HG03354 (cell line): ENCODE results near the gene OR6F1.
"Not testable (repeated sequence)": the region's sequence is repeated elsewhere in the genome, so short reads cannot be mapped to it uniquely, and the experiment has no call there.

Source experiments
- ATAC-seq: cut with Tn5 transposase; IDR thresholded peaks from one replicate; pipeline ENCODE4 v1.9.1; 2021; ENCODE audit warnings: mild to moderate bottlenecking; ENCODE audit not compliant: unreplicated experiment, poor library complexity, severe bottlenecking

OR6F1 gene

GRCh38 chr1:247716546-247716945 lies at the start of gene OR6F1:
Gene OR6F1 (minus strand): TSS chr1:247716646. CDS start chr1:247712755, 3,891 bp downstream.
- ATAC-seq: no peak

- ATAC-seq: no peak
Measured at GRCh38 chr1:247760456-247760855, 44.0 kb upstream of the OR6F1 start, which contains the start of gene OR1C1. Gene OR1C1 (minus strand): TSS chr1:247760556. CDS start chr1:247758406, 2,150 bp downstream.

- ATAC-seq: not testable (repeated sequence)
Measured at GRCh38 chr1:247754311-247754710, 37.9 kb upstream of the OR6F1 start.

GRCh38 chr1:247749870-247750269 lies 33.4 kb upstream of the OR6F1 start:
- no peak for ATAC-seq

- no peak for ATAC-seq
Measured at GRCh38 chr1:247748041-247748440, 31.6 kb upstream of the OR6F1 start, which contains the start of gene OR14A2. Gene OR14A2 (minus strand): TSS chr1:247748141.

- ATAC-seq: no peak
Measured at GRCh38 chr1:247747616-247748015, 31.2 kb upstream of the OR6F1 start.

- ATAC-seq: no peak
Measured at GRCh38 chr1:247746391-247746935, 30.0 kb upstream of the OR6F1 start.

- not testable (repeated sequence) for ATAC-seq
Measured at GRCh38 chr1:247742215-247742760, 25.8 kb upstream of the OR6F1 start.

GRCh38 chr1:247741756-247742155 lies 25.3 kb upstream of the OR6F1 start:
- no peak for ATAC-seq

GRCh38 chr1:247740721-247741120 lies 24.3 kb upstream of the OR6F1 start:
- no peak for ATAC-seq

- no peak for ATAC-seq
Measured at GRCh38 chr1:247738315-247738714, 21.9 kb upstream of the OR6F1 start, which contains the start of gene OR14K1. Gene OR14K1 (plus strand): TSS chr1:247738615. CDS start chr1:247738615, 0 bp downstream.

- ATAC-seq: no peak
Measured at GRCh38 chr1:247721222-247721621, 4.8 kb upstream of the OR6F1 start.

- no peak for ATAC-seq
Measured at GRCh38 chr1:247713753-247714152, 2.7 kb downstream of the OR6F1 start.

- ATAC-seq: not testable (repeated sequence)
Measured at GRCh38 chr1:247710681-247711080, 5.8 kb downstream of the OR6F1 start.

GRCh38 chr1:247701338-247701737 lies 15.1 kb downstream of the OR6F1 start:
- ATAC-seq: no peak

GRCh38 chr1:247681288-247681897 lies 35.1 kb downstream of the OR6F1 start:
- ATAC-seq: peak; percentile 97

- ATAC-seq: no peak
Measured at GRCh38 chr1:247680171-247680570, 36.3 kb downstream of the OR6F1 start.

GRCh38 chr1:247679639-247680038 lies 36.8 kb downstream of the OR6F1 start, which contains the start of gene OR13G1:
Gene OR13G1 (minus strand): TSS chr1:247679739. CDS start chr1:247673041, 6,698 bp downstream.
- ATAC-seq: no peak

GRCh38 chr1:247669225-247669624 lies 47.2 kb downstream of the OR6F1 start:
- ATAC-seq: no peak
